ENCODE data around the gene BLVRA.

The BLVRA gene

DNA sequence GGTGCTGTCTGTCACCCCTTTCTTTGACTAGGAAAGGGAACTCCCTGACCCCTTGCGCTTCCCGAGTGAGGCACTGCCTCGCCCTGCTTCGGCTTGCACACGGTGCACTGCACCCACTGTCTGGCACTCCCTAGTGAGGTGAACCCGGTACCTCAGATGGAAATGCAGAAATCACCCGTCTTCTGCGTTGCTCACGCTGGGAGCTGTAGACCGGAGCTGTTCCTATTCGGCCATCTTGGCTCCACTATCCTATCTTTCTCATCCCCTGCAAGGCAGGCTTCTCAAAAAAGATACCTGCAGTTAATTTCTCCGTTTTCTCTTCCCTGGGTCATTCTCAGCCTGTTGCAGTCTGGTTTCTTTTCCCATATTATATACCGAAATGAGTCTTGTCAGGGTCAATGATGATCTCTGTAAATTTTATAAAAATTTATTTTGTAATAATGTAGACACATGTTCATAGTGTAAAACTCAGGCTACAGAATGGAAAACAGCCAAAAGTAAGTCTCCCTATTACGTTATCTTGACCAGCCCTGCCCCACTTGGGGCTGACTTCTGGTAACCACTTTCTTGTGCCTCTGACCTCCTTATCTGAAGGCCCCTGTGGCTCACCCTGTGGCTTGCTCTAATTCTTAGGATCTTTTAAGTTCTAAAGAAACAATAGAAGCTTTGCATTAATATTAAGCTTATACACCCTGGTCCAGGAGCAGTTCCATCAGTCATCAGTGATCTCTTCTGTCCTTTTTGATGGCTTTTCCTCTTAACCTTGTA, 20.7 kb downstream of the BLVRA start:
- no peak for TF ChIP-seq SIN3A (IDR thresholded peaks at IDR 0.05; ENCODE audit: borderline replicate concordance, insufficient read depth, low read length)

DNA sequence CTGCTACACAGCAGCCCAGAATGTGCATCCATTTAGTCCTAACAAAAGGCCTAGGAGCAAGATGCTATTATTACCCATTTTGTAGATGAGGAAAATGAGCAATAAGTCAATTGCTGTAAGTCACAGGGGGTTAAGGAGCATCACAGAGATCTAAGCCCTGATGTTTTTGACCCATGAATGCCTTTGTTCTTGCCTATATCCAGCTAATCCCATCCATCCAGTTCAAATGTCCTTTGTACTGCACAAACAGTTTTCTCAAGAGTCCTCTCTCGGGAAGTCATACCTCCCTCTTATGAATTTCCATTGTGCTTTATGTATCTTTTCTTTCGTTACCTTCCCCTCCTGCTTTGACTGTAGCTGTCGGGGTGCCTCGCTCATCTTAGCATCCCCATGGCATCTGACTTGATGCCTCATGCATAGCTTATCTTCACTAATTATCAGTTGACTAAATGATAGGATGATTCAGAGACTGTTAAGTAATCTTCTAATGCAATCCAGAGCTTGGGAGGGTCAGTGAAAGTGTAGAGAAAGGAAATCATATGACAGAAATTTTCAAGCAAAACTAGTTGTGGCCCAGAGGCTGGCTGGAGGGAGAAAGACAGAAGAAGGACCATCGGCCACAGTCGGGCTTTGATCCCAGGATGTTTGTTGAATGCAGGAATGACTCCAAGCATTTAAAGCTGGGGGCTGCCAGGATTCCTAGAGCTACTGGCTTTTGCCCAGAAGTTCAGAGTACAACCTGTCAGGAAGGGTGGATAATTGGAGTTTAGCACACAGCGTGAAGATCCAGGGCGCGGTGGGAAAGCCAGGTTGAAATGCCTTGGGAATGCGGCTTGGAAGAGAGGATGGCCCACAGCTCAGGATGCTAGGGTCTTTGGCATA, 23.5 kb downstream of the BLVRA start:
- no peak for TF ChIP-seq POLR2AphosphoS5 (IDR thresholded peaks at IDR 0.05; ENCODE audit: low read depth, low read length)
- TF ChIP-seq FOXP2 (optimal IDR thresholded peaks at IDR 0.05; ENCODE audit: borderline replicate concordance, extremely low read depth, extremely low read length, insufficient read depth) = no peak

DNA sequence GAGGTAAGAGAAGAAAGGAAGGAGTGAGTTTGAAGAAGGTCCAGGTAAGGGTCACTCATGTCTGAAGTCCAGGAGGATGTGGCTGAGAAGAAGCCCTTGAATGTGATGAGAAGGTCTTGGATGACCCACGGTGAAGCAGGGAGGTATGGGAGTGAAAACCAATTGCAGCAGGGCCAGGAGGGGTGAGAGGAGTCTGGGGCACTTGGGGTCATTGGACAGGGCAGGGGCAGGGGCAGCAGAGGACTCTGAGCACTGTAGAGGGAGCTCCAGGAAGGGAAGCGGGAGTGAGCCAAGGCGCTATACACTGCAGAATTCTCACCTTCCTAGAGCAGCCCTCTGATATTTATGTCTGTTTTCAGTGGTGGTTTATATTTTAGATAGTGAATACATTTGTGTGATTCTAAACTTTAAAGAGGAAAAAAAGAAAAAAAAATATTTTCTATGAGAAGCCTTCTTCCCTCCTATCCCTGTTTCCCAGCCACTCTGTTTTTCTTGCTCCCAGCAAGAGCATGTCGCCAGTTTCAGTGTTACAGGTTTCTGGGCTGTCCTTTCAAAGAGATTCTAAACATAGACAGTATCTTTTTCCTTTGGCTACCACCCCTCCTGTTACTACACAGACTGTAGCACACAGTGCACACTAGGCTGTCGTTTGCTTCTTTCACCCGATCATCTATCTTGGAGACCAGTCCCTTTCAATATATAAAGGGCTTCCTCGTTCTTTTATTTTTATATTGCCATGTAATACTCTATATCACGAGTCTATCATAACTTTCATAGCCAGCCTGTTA, 24.5 kb downstream of the BLVRA start:
- TF ChIP-seq SIN3A (IDR thresholded peaks at IDR 0.05; ENCODE audit: borderline replicate concordance, insufficient read depth, low read length) = no peak
- TF ChIP-seq, protein P1, sequence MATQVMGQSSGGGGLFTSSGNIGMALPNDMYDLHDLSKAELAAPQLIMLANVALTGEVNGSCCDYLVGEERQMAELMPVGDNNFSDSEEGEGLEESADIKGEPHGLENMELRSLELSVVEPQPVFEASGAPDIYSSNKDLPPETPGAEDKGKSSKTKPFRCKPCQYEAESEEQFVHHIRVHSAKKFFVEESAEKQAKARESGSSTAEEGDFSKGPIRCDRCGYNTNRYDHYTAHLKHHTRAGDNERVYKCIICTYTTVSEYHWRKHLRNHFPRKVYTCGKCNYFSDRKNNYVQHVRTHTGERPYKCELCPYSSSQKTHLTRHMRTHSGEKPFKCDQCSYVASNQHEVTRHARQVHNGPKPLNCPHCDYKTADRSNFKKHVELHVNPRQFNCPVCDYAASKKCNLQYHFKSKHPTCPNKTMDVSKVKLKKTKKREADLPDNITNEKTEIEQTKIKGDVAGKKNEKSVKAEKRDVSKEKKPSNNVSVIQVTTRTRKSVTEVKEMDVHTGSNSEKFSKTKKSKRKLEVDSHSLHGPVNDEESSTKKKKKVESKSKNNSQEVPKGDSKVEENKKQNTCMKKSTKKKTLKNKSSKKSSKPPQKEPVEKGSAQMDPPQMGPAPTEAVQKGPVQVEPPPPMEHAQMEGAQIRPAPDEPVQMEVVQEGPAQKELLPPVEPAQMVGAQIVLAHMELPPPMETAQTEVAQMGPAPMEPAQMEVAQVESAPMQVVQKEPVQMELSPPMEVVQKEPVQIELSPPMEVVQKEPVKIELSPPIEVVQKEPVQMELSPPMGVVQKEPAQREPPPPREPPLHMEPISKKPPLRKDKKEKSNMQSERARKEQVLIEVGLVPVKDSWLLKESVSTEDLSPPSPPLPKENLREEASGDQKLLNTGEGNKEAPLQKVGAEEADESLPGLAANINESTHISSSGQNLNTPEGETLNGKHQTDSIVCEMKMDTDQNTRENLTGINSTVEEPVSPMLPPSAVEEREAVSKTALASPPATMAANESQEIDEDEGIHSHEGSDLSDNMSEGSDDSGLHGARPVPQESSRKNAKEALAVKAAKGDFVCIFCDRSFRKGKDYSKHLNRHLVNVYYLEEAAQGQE (IDR thresholded peaks at IDR 0.05; ENCODE audit: insufficient read depth in 1 of 2, low read depth in 2 of 2, low read length in 2 of 2) = no peak
- TF ChIP-seq TAF1 (IDR thresholded peaks at IDR 0.05; ENCODE audit: borderline replicate concordance, insufficient read depth, low read length) = no peak
- TF ChIP-seq FOXP2 (optimal IDR thresholded peaks at IDR 0.05; ENCODE audit: borderline replicate concordance, extremely low read depth, extremely low read length, insufficient read depth) = no peak
- TF ChIP-seq POLR2AphosphoS5 (IDR thresholded peaks at IDR 0.05; ENCODE audit: low read depth, low read length) = no peak

DNA sequence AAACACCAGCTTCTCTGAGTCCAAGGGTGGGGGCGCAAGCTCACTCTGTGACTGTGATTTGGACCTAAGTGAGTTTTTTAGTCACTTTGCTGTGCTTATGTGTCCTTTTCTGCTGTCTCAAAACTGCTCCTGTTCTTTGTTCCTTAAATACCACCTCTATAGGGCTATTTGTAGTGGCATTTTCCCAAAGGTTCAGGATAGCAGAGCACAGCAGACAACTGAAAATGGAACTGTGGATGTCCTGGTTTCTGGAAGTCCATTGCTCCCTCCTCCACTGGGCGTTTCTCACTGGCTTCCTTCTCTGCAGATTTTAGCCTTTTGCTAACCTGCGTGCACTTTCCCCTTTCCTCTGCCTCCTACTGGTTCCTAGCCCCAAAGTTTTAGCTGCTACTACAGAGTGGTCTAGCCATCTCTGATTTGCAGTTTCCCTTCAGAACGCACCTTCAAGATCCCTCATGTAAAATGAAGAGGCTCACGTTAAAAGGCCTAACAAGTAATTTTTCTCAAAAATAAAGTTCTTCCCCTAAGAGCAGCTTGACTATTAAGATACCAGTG, 25.6 kb downstream of the BLVRA start:
- TF ChIP-seq POLR2AphosphoS5 (IDR thresholded peaks at IDR 0.05; ENCODE audit: low read depth, low read length) (no peak), FOXP2 (optimal IDR thresholded peaks at IDR 0.05; ENCODE audit: borderline replicate concordance, extremely low read depth, extremely low read length, insufficient read depth) (no peak), SIN3A (IDR thresholded peaks at IDR 0.05; ENCODE audit: borderline replicate concordance, insufficient read depth, low read length) (no peak), TAF1 (IDR thresholded peaks at IDR 0.05; ENCODE audit: borderline replicate concordance, insufficient read depth, low read length) (no peak)
- TF ChIP-seq, protein P1 (IDR thresholded peaks at IDR 0.05; ENCODE audit: insufficient read depth in 1 of 2, low read depth in 2 of 2, low read length in 2 of 2) = no peak

DNA sequence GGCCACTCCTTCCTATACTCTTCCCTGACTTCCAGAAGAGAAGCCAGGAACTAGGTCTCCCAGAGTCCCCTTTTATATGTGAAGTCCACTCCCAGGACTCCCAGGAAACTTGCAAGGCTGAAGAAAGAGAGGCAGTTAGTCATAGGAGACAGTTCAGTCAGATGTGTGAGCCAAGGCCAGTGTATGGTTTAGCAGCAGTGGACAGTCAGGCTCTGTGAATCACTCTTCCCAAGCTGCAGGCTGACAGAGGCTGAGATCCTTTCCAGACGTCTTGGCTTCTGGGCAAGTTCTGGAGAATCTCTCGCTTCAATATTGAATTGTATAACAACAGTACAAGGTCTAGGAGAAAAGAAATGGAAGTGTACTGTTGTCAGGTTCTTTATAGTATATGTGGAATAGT, 26.9 kb downstream of the BLVRA start:
- TF ChIP-seq POLR2AphosphoS5 (IDR thresholded peaks at IDR 0.05; ENCODE audit: low read depth, low read length) = no peak
- TF ChIP-seq, protein P1 (IDR thresholded peaks at IDR 0.05; ENCODE audit: insufficient read depth in 1 of 2, low read depth in 2 of 2, low read length in 2 of 2) = no peak
- no peak for TF ChIP-seq TAF1 (IDR thresholded peaks at IDR 0.05; ENCODE audit: borderline replicate concordance, insufficient read depth, low read length)
- TF ChIP-seq SIN3A (IDR thresholded peaks at IDR 0.05; ENCODE audit: borderline replicate concordance, insufficient read depth, low read length) = no peak
- TF ChIP-seq FOXP2 (optimal IDR thresholded peaks at IDR 0.05; ENCODE audit: borderline replicate concordance, extremely low read depth, extremely low read length, insufficient read depth) = no peak

Data from PFSK-1 (cell line).